Glomerular visceral epithelial cell (primary cell): ENCODE measurements around the gene S100A8.
"Not testable (repeated sequence)": the region's sequence is repeated elsewhere in the genome, so short reads cannot be mapped to it uniquely, and the experiment has no call there.

Source experiments
- DNase-seq: peaks from one replicate; pipeline ENCODE4 v3.0.0-alpha.2; 2016; ENCODE audit errors: extremely low spot score

Gene S100A8

GRCh38 chr1:153417136-153417888 lies 26.4 kb upstream of the S100A8 start:
- DNase-seq, result no peak

GRCh38 chr1:153415850-153416570 lies 25.1 kb upstream of the S100A8 start, which contains the start of gene S100A7A:
S100A7A (plus strand) TSS chr1:153416520; CDS start chr1:153418083, 1,563 bp downstream.
- DNase-seq, result no peak

GRCh38 chr1:153413961-153414360 lies 23.1 kb upstream of the S100A8 start:
- DNase-seq, result not testable (repeated sequence)

- not testable (repeated sequence) for DNase-seq
Measured at GRCh38 chr1:153407274-153407673, 16.4 kb upstream of the S100A8 start.

GRCh38 chr1:153405825-153406599 lies 15.1 kb upstream of the S100A8 start:
- not testable (repeated sequence) for DNase-seq

GRCh38 chr1:153404768-153405167 lies 13.9 kb upstream of the S100A8 start:
- peak; percentile 15 for DNase-seq

- DNase-seq, result no peak
Measured at GRCh38 chr1:153404086-153404635, 13.3 kb upstream of the S100A8 start.

- no peak for DNase-seq
Measured at GRCh38 chr1:153403421-153404085, 12.7 kb upstream of the S100A8 start.

- DNase-seq, result no peak
Measured at GRCh38 chr1:153402226-153402625, 11.4 kb upstream of the S100A8 start.

- no peak for DNase-seq
Measured at GRCh38 chr1:153401461-153401860, 10.6 kb upstream of the S100A8 start.

- no peak for DNase-seq
Measured at GRCh38 chr1:153400244-153400643, 9.4 kb upstream of the S100A8 start.

GRCh38 chr1:153399401-153400055 lies 8.7 kb upstream of the S100A8 start:
- no peak for DNase-seq

GRCh38 chr1:153397924-153398651 lies 7.2 kb upstream of the S100A8 start:
- DNase-seq, result no peak

GRCh38 chr1:153397051-153397923 lies 6.4 kb upstream of the S100A8 start:
- DNase-seq, result no peak

- no peak for DNase-seq
Measured at GRCh38 chr1:153396461-153396860, 5.6 kb upstream of the S100A8 start.

- no peak for DNase-seq
Measured at GRCh38 chr1:153395776-153396175, 4.9 kb upstream of the S100A8 start.

- DNase-seq, result no peak
Measured at GRCh38 chr1:153395136-153395685, 4.3 kb upstream of the S100A8 start.

GRCh38 chr1:153394391-153394790 lies 3.5 kb upstream of the S100A8 start:
- DNase-seq, result no peak

- no peak for DNase-seq
Measured at GRCh38 chr1:153393926-153394325, 3.1 kb upstream of the S100A8 start.
